Left renal cortex interstitium (tissue), 4 donors: ENCODE data around the gene DPH6. TPM values are rescaled to one million over a fixed set of nuclear protein-coding genes. Genes with fewer than 3 reads are reported as not detected.
"Not testable (repeated sequence)": the region's sequence is repeated elsewhere in the genome, so short reads cannot be mapped to it uniquely, and the experiment has no call there.

Experiments
- DNase-seq, 4 donors: peaks; one replicate each; pipeline ENCODE4 v3.0.0-alpha.2; 2013; ENCODE audit warnings: low read depth in 4 of 4, low spot score in 2 of 4, missing footprints in 1 of 4
- polyA plus RNA-seq, 4 donors: library from polyadenylated mRNA; unstranded; fragments of 120-200 nt; gene quantifications; one replicate each; pipeline ENCODE4 v1.2.1, GENCODE V29; 2013; ENCODE audit not compliant: insufficient read length in 4 of 4

Gene DPH6
- polyA plus RNA-seq, 4 donors, result 14.3 to 21.5 (median 16.8) TPM

GRCh38 chr15:35443376-35443775 lies 102.6 kb downstream of the DPH6 start:
- DNase-seq, result no peak

- DNase-seq, result no peak
Measured at GRCh38 chr15:35442742-35443141, 103.2 kb downstream of the DPH6 start.

- not testable (repeated sequence) for DNase-seq
Measured at GRCh38 chr15:35441279-35441678, 104.7 kb downstream of the DPH6 start.

- no peak for DNase-seq
Measured at GRCh38 chr15:35440265-35440664, 105.7 kb downstream of the DPH6 start.

- DNase-seq, result no peak
Measured at GRCh38 chr15:35439291-35439690, 106.7 kb downstream of the DPH6 start.

- no peak for DNase-seq
Measured at GRCh38 chr15:35437157-35437556, 108.8 kb downstream of the DPH6 start.

- no peak for DNase-seq
Measured at GRCh38 chr15:35436422-35436821, 109.5 kb downstream of the DPH6 start.

- no peak for DNase-seq
Measured at GRCh38 chr15:35431281-35431680, 114.7 kb downstream of the DPH6 start.

GRCh38 chr15:35430301-35430700 lies 115.7 kb downstream of the DPH6 start:
- no peak for DNase-seq

GRCh38 chr15:35427496-35427895 lies 118.5 kb downstream of the DPH6 start:
- no peak for DNase-seq

- no peak for DNase-seq
Measured at GRCh38 chr15:35427091-35427490, 118.9 kb downstream of the DPH6 start.

- no peak for DNase-seq
Measured at GRCh38 chr15:35410775-35411174, 135.2 kb downstream of the DPH6 start.

GRCh38 chr15:35399901-35400300 lies 146.1 kb downstream of the DPH6 start:
- DNase-seq, result no peak

- DNase-seq, result no peak
Measured at GRCh38 chr15:35397027-35397426, 148.9 kb downstream of the DPH6 start.

GRCh38 chr15:35394416-35394815 lies 151.5 kb downstream of the DPH6 start:
- no peak for DNase-seq

- DNase-seq, result no peak
Measured at GRCh38 chr15:35393398-35393797, 152.6 kb downstream of the DPH6 start.

GRCh38 chr15:35391408-35391984 lies 154.5 kb downstream of the DPH6 start:
- not testable (repeated sequence) for DNase-seq

GRCh38 chr15:35383506-35383905 lies 162.5 kb downstream of the DPH6 start:
- no peak for DNase-seq

- DNase-seq, result no peak
Measured at GRCh38 chr15:35381328-35381727, 164.6 kb downstream of the DPH6 start.

- no peak for DNase-seq
Measured at GRCh38 chr15:35379972-35380371, 166.0 kb downstream of the DPH6 start.

GRCh38 chr15:35378454-35378853 lies 167.5 kb downstream of the DPH6 start:
- DNase-seq, result not testable (repeated sequence)

GRCh38 chr15:35376707-35377106 lies 169.3 kb downstream of the DPH6 start:
- no peak for DNase-seq

GRCh38 chr15:35374661-35375060 lies 171.3 kb downstream of the DPH6 start:
- no peak for DNase-seq
